Measurements from ENCODE around the gene SRRM3.

SRRM3 gene

GRCh38 chr7:76262683-76263402, 61.1 kb downstream of the SRRM3 start:
- Histone ChIP-seq H3K9me3 (ENCODE audit: severe bottlenecking) (no peaks in the 10 kb centered on the region), H3K4me1 (ENCODE audit: insufficient read depth, poor library complexity, severe bottlenecking) (peaks cover 3% of the 10 kb centered on the region), H3K27me3 (ENCODE audit: insufficient read depth, poor library complexity, severe bottlenecking) (peaks cover 6% of the 10 kb centered on the region), H3K4me3 (ENCODE audit: severe bottlenecking) (no peak overlapping the region), H3K36me3 (ENCODE audit: low read depth) (no peaks in the 10 kb centered on the region), H3K27ac (ENCODE audit: poor library complexity, severe bottlenecking) (no peak overlapping the region)
- peak; percentile 74 for ATAC-seq (ENCODE audit: low read depth)
- TF ChIP-seq CTCF (IDR thresholded peaks at IDR 0.05; ENCODE audit: poor library complexity, severe bottlenecking): peak; percentile 79
- DNase-seq (ENCODE audit: low spot score): no peak

DNA sequence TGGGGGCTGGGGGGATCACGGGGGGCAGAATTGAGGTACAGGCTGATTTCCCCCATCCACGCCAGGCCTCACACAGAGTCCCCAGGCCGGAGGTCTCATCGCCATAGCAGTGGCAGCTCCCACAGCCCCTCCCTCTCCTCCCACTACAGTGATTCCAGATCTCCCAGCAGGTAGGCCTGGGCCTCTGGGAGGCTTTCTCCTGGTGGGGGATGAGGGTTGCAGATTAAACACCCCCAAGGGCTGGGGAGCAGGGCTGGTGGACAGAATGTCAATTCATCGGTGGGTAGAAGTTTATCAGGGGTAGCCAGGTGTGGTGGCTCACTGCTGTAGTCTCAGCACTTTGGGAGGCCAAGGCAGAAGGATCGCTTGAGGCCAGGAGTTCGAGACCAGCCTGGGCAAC, 63.6 kb downstream of the SRRM3 start:
- no peak for ATAC-seq (ENCODE audit: low read depth)
- no peaks in the 10 kb centered on the region for H3K36me3 ChIP-seq (ENCODE audit: low read depth)
- no peaks in the 10 kb centered on the region for H3K9me3 ChIP-seq (ENCODE audit: severe bottlenecking)
- H3K27ac ChIP-seq (ENCODE audit: poor library complexity, severe bottlenecking): no peak overlapping the region
- no peak overlapping the region for H3K4me3 ChIP-seq (ENCODE audit: severe bottlenecking)
- H3K27me3 ChIP-seq (ENCODE audit: insufficient read depth, poor library complexity, severe bottlenecking): peaks cover 6% of the 10 kb centered on the region
- no peak for TF ChIP-seq CTCF (IDR thresholded peaks at IDR 0.05; ENCODE audit: poor library complexity, severe bottlenecking)
- peaks cover 3% of the 10 kb centered on the region for H3K4me1 ChIP-seq (ENCODE audit: insufficient read depth, poor library complexity, severe bottlenecking)
- no peak for DNase-seq (ENCODE audit: low spot score)

DNA sequence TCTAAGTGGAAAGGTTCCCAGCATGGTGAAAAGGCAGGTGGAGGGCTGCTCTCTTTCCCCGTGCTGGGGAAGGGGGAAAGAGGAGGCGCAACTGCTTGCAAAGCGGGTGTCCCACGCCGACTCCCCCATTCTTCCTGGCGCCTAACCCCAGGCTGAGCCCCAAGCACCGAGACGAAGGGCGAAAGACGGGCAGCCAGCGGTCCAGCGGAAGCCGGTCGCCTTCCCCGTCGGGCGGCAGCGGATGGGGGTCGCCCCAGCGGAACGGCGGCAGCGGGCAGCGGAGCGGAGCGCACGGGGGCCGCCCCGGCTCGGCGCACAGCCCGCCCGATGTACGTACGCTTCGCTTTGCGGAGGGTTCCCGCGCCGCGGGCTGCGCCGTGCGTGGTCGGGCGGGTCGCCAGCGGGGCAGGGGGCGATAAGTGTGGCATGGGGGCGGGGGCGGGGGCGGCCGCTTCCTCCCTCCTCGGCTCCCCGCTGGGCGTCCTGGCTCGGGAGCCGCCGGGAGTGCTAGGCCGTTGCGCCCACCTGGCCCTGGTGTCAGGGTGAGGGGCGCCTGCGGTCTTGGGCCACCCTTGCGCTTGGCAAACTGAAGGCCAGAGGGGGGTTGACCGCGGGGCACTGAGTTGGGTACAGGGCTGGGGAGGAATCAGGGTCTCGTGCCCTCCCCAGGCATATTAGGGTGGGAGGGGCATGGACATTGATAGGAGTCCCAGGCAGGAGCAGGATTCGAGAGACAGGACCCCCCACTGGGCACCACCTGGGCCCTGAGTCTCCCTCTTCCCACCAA, 65.6 kb downstream of the SRRM3 start:
- Histone ChIP-seq H3K27ac (ENCODE audit: poor library complexity, severe bottlenecking) (no peak overlapping the region), H3K36me3 (ENCODE audit: low read depth) (no peaks in the 10 kb centered on the region), H3K4me1 (ENCODE audit: insufficient read depth, poor library complexity, severe bottlenecking) (peaks cover 3% of the 10 kb centered on the region), H3K27me3 (ENCODE audit: insufficient read depth, poor library complexity, severe bottlenecking) (peaks cover 6% of the 10 kb centered on the region), H3K9me3 (ENCODE audit: severe bottlenecking) (no peaks in the 10 kb centered on the region), H3K4me3 (ENCODE audit: severe bottlenecking) (peak overlapping the region; percentile 22)
- DNase-seq (ENCODE audit: low spot score): no peak
- no peak; the same call in 2 of the 3 replicates for ATAC-seq (ENCODE audit: low read depth)
- TF ChIP-seq CTCF (IDR thresholded peaks at IDR 0.05; ENCODE audit: poor library complexity, severe bottlenecking): no peak

- DNase-seq (ENCODE audit: low spot score) (no peak), ATAC-seq (ENCODE audit: low read depth) (no peak)
- Histone ChIP-seq H3K36me3 (ENCODE audit: low read depth) (no peaks in the 10 kb centered on the region), H3K4me3 (ENCODE audit: severe bottlenecking) (no peak overlapping the region), H3K9me3 (ENCODE audit: severe bottlenecking) (no peaks in the 10 kb centered on the region), H3K27me3 (ENCODE audit: insufficient read depth, poor library complexity, severe bottlenecking) (peaks cover 6% of the 10 kb centered on the region), H3K4me1 (ENCODE audit: insufficient read depth, poor library complexity, severe bottlenecking) (peaks cover 3% of the 10 kb centered on the region), H3K27ac (ENCODE audit: poor library complexity, severe bottlenecking) (no peak overlapping the region)
- TF ChIP-seq CTCF (IDR thresholded peaks at IDR 0.05; ENCODE audit: poor library complexity, severe bottlenecking): no peak
Measured at GRCh38 chr7:76267894-76268183, 66.1 kb downstream of the SRRM3 start.

DNA sequence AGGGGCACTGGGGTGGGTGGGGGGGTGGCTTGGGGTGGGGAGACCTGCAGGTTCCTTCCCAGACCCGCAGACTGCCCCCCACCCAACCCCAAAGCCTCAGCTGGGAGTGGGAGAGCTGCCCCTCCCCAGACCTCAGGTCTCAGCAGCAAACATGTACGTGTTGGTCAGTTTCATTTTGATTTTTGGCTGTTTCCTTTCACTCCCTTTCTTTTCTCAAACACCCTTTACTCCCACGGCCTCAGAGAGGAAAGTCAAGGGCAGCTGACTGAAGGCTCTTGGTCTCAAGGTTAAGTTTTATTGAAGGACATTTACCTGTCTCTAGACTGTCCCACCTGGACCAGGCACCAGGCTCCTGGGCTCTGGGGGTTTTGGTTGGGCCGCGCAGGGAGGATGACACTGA, 66.7 kb downstream of the SRRM3 start:
- Histone ChIP-seq H3K4me3 (ENCODE audit: severe bottlenecking) (no peak overlapping the region), H3K4me1 (ENCODE audit: insufficient read depth, poor library complexity, severe bottlenecking) (peaks cover 3% of the 10 kb centered on the region), H3K27me3 (ENCODE audit: insufficient read depth, poor library complexity, severe bottlenecking) (peaks cover 6% of the 10 kb centered on the region), H3K27ac (ENCODE audit: poor library complexity, severe bottlenecking) (no peak overlapping the region), H3K9me3 (ENCODE audit: severe bottlenecking) (no peaks in the 10 kb centered on the region), H3K36me3 (ENCODE audit: low read depth) (no peaks in the 10 kb centered on the region)
- TF ChIP-seq CTCF (IDR thresholded peaks at IDR 0.05; ENCODE audit: poor library complexity, severe bottlenecking): no peak
- no peak for ATAC-seq (ENCODE audit: low read depth)
- no peak for DNase-seq (ENCODE audit: low spot score)

Data from RWPE2 (cell line).